Measurements from ENCODE around the gene ADGRG1.

ADGRG1 gene

DNA sequence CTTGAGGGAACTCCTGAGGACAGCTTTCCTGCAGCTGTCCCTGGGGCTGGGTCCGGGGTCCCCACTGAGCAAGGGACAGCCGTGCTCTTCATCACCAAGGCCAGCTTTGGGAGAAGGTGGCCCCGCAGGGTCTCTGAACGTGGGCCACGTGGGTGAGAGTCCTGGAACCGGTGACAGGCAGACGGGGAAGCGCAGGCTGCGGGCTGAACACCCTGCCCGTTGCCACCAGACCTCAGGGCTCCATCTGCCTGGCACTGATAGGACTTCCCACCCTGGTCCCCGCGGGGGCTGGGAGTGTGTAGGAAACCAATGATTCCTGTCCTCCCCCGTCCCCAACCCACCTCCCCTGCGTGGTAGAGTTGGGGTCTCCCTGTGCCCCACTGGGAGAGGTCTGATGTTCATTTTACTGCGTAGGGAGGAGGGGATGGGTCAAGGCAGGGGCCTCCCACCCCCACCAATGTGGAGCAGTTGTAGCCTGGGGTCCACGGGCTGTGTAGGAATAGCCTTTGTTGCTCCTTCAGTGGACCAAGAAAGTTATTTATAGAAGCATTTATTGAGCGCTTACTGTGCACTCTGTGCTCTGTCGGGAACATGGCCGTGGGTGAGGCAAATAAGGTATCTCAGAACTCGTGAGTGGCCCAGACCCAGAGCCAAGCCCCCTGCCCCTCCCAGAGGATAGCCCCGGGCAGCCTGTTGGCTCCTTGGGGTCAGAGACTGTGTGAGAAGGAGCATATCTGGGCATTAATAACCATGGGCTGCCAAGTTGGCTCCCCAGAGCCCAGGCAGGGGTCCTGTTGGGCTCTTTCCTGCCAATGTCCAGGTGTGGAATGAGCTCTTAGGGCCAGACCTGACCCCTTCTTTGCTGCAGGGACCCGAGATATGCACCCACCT lies 1.3 kb downstream of the ADGRG1 start:
- TF ChIP-seq, protein P1, sequence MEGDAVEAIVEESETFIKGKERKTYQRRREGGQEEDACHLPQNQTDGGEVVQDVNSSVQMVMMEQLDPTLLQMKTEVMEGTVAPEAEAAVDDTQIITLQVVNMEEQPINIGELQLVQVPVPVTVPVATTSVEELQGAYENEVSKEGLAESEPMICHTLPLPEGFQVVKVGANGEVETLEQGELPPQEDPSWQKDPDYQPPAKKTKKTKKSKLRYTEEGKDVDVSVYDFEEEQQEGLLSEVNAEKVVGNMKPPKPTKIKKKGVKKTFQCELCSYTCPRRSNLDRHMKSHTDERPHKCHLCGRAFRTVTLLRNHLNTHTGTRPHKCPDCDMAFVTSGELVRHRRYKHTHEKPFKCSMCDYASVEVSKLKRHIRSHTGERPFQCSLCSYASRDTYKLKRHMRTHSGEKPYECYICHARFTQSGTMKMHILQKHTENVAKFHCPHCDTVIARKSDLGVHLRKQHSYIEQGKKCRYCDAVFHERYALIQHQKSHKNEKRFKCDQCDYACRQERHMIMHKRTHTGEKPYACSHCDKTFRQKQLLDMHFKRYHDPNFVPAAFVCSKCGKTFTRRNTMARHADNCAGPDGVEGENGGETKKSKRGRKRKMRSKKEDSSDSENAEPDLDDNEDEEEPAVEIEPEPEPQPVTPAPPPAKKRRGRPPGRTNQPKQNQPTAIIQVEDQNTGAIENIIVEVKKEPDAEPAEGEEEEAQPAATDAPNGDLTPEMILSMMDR (conservative IDR thresholded peaks at IDR 0.05): no peak
- H3K27ac ChIP-seq: no peak overlapping the region

DNA sequence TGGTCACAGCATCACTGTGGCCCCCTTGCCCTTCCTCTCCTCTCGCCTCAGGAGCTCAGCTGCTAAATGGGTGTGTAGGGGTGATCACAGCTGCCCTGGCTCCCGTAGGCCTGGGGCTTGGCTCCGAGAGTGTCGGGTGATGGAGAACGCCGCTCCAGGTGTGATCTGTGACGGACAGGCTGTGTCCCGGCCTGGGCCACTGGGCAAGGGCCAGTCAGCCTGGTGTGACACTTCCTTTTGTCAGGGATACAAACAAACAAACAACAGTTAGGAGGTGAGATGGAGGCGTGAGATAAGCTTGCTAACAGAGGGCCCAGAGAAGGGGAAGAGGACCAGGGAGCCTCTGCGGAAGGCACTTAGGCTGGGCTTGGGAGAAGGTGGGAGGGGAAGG lies 2.0 kb downstream of the ADGRG1 start:
- no peak overlapping the region for H3K27ac ChIP-seq
- TF ChIP-seq, protein P1 (conservative IDR thresholded peaks at IDR 0.05): no peak

DNA sequence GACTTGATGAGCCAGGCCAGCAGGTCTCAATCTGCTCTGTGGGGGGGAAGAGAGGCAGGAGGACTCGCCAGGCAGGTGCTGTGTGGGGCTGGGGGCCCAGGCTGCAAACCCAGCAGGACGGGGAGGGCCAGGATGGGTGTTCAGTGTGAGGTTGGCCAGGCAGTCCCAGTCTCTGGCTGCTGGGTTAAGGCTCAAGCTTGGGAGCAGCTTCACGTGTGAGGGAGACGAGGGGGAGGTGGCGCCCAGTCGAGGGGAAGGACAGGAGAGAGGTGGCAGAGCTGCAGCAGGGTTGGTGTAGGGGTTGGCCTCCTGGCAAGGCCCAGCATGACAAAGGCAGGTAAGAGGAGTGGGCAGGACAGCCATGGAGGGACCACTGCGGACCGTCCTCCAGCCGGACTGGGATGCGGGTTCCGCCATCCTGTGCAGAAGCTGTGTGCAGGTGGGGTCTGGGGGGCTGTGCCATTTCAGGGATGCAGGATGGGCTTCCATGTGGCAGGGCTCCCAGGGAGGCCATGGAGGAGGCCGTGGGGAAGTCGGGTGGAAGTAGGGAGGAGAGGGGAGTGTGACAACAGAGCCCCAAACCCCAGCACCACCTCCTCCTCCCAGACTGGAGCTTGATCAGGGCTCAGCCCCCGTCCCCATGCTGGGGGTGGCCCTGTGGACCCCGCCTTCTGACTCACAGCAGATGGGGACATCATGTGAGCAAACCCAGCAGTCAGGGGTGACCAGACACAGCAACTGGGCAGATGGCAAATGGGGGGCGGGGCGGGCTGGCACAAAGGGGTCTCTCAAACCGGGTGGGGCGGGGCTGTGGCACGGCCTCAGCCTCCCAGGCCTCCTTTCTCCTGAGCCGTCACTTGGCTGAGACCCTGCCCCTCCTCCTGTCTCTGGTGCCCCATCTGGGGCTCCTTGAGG lies 2.8 kb downstream of the ADGRG1 start:
- no peak overlapping the region for H3K27ac ChIP-seq
- TF ChIP-seq, protein P1 (conservative IDR thresholded peaks at IDR 0.05): no peak

DNA sequence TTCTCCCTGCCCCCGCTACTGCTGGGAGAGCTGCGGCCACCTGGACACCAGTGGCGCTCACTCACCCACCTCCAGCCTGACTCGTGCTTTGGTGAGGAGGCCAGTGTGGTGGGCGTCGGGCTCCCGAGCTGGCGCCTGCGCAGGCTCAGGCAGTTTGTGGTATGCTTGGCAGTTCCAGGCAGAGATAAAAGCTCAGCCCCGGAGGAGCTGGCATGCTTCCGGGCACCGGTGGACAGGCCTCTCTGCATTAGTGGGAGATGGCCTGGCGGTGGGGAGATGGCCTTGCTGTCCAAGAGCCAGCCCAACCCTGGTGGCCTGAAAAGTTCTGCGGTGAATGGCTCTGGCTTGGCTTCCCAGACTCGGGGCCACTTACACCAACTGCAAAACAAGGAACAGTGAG lies 4.1 kb downstream of the ADGRG1 start:
- no peak overlapping the region for H3K27ac ChIP-seq
- TF ChIP-seq, protein P1 (conservative IDR thresholded peaks at IDR 0.05): no peak

DNA sequence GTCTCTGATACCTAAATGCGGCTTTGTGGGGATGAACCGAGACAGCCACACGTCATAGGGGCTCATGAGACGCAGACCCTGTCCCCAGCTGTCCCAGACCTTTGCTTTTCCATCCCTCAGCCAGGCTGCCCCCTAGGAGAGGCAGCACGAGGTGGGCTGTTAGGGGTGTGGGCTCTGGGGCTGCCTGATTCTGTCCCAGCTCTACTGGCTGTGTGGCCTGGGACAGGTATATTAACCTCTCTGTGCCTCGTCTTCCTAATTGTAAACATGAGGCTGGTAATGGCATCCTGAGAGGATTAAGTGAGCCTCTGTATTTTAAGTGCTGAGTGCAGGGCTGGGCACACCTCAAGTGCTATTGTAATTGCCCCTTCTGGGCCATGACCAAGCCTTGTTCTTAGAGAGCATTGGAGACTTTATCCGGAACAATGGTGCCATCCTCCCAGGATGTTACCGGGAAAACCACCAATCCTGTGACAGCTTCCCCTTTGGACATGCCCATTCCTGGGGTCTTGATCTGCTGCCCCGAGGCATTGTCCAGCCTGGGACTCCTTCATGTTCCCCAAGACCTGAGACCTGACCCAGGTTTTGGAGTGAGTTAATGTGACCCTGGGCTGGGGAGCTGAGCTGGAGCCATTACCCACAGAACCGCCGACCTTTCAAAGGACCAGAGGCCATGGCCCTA lies 5.1 kb downstream of the ADGRG1 start:
- H3K27ac ChIP-seq: no peak overlapping the region

DNA sequence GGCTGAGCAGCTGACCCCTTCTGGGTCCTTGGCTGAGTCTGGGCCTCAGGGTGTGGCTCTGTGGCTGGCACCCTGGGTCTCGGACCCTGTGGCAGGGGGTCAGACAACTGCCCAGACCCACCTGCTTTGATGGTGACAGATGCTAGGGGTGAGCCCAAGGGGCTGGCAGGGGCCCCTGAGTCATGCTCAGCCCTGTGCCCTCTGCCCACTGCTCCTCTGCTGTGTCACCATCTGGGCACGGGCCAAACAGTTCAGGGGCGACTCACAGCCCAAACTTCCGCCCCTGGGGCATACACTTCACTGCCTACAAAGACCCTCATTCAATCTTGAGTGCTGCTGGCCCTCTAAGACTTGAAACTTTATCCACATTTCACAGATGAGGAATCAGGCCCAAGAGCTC lies 5.7 kb downstream of the ADGRG1 start:
- TF ChIP-seq, protein P1 (conservative IDR thresholded peaks at IDR 0.05): no peak
- no peak overlapping the region for H3K27ac ChIP-seq

More for the DNA sequence above, 5.1 kb downstream of the ADGRG1 start:
- TF ChIP-seq, protein P1 (conservative IDR thresholded peaks at IDR 0.05): no peak

Measured in VCaP (cell line).